NCI-H1694 (cell line): ENCODE results near the gene F13A1.

Source experiments
- DNase-seq: peaks from one replicate; lab custom pipeline; 2025; lab: John Stamatoyannopoulos, UW

F13A1 gene

GRCh38 chr6:6243846-6244245 lies 76.6 kb downstream of the F13A1 start:
- no peak for DNase-seq

- no peak for DNase-seq
These were observed 80.6 kb downstream of the F13A1 start for GRCh38 chr6:6239598-6240581.

GRCh38 chr6:6236730-6237469 lies 83.6 kb downstream of the F13A1 start:
- DNase-seq: no peak

- DNase-seq: no peak
These were observed 84.7 kb downstream of the F13A1 start for GRCh38 chr6:6235786-6236185.

GRCh38 chr6:6234963-6235362 lies 85.5 kb downstream of the F13A1 start:
- no peak for DNase-seq

GRCh38 chr6:6230286-6230685 lies 90.2 kb downstream of the F13A1 start:
- no peak for DNase-seq

GRCh38 chr6:6227896-6228295 lies 92.6 kb downstream of the F13A1 start:
- DNase-seq: no peak

- DNase-seq: no peak
These were observed 94.5 kb downstream of the F13A1 start for GRCh38 chr6:6225885-6226529.

GRCh38 chr6:6224933-6225486 lies 95.5 kb downstream of the F13A1 start:
- DNase-seq: no peak

- DNase-seq: no peak
These were observed 98.5 kb downstream of the F13A1 start for GRCh38 chr6:6221787-6222535.

GRCh38 chr6:6220718-6221117 lies 99.7 kb downstream of the F13A1 start:
- no peak for DNase-seq

- no peak for DNase-seq
These were observed 100.7 kb downstream of the F13A1 start for GRCh38 chr6:6219716-6220115.

- no peak for DNase-seq
These were observed 101.7 kb downstream of the F13A1 start for GRCh38 chr6:6218759-6219085.

GRCh38 chr6:6217855-6218758 lies 102.4 kb downstream of the F13A1 start:
- DNase-seq: no peak

- no peak for DNase-seq
These were observed 109.5 kb downstream of the F13A1 start for GRCh38 chr6:6210994-6211393.

GRCh38 chr6:6202886-6203285 lies 117.6 kb downstream of the F13A1 start:
- DNase-seq: no peak

- no peak for DNase-seq
These were observed 119.3 kb downstream of the F13A1 start for GRCh38 chr6:6201200-6201599.

- no peak for DNase-seq
These were observed 120.8 kb downstream of the F13A1 start for GRCh38 chr6:6199678-6200077.

GRCh38 chr6:6196762-6197161 lies 123.7 kb downstream of the F13A1 start:
- DNase-seq: no peak

GRCh38 chr6:6195080-6195479 lies 125.4 kb downstream of the F13A1 start:
- no peak for DNase-seq
